Ishikawa (cell line): Measurements from ENCODE around the gene MPZ.

Experiments used
- EP300 ChIP-seq: IDR thresholded peaks from 2 replicates; pipeline ENCODE4 v1.6.1; 2012; ENCODE audit warnings: borderline replicate concordance
- FOXM1 ChIP-seq: IDR thresholded peaks from 2 replicates; pipeline ENCODE4 v1.6.1; 2012; ENCODE audit warnings: low read depth, borderline replicate concordance
- NFIC ChIP-seq: IDR thresholded peaks from 2 replicates; pipeline ENCODE4 v1.6.1; 2012
- TF ChIP-seq, protein P1 (sequence below): IDR thresholded peaks from 2 replicates; pipeline ENCODE4 v1.6.1; 2012

DNA sequence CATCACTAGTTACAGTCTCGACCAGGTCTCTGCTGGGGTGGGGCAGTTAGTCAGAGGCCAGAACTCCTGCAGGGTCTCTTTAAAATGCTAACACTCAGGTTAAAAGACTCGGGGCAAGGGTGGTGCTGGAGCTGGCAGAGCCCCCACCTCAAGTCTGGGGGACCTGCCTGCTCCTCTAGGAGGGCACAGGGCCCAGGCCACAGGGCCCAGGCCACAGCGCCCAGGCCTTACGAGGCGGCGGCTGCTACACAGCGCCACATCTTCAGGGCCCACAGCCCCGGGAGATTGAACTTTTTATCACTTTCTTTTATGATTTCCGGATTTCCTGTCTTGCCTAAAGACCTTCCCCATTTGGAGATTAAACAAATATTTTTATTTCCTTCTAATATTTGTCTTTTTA lies 10.4 kb downstream of the MPZ start:
- no peak for TF ChIP-seq NFIC
- TF ChIP-seq FOXM1 = no peak
- TF ChIP-seq, protein P1, sequence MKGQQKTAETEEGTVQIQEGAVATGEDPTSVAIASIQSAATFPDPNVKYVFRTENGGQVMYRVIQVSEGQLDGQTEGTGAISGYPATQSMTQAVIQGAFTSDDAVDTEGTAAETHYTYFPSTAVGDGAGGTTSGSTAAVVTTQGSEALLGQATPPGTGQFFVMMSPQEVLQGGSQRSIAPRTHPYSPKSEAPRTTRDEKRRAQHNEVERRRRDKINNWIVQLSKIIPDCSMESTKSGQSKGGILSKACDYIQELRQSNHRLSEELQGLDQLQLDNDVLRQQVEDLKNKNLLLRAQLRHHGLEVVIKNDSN = no peak
- TF ChIP-seq EP300 = no peak
